ENCODE results near the gene EEIG1. TPM values are rescaled to one million over a fixed set of nuclear protein-coding genes. Genes with fewer than 3 reads are reported as not detected.

EEIG1 gene
- total RNA-seq, 4 donors from 2014 or later = 33.9 to 53.8 (median 50.2) TPM

- Histone ChIP-seq H3K9me3 (no peaks in the 10 kb centered on the region), H3K27me3 (no peaks in the 10 kb centered on the region), H3K27ac (peak overlapping the region; percentile 32 to 99 (median 93)), H3K4me3 (peak overlapping the region in 2 of 4 donors; percentile 76 to 92), H3K36me3 (no peaks in the 10 kb centered on the region), H3K4me1 (peaks cover 0 to 87% (median 76%) of the 10 kb centered on the region in 4 donors)
- no peak for TF ChIP-seq EP300 (IDR thresholded peaks at IDR 0.05)
- TF ChIP-seq POLR2A (IDR thresholded peaks at IDR 0.05) = no peak
- no peak for TF ChIP-seq CTCF (IDR thresholded peaks at IDR 0.05)
- 59 to 78% methylated on average over 5 to 6 of the region's 6 CpGs for WGBS, 2 donors
- DNase-seq (ENCODE audit: low spot score in 2 of 2) = no peak
These were observed 4.3 kb downstream of the EEIG1 start for GRCh38 chr9:127976498-127976897.

DNA sequence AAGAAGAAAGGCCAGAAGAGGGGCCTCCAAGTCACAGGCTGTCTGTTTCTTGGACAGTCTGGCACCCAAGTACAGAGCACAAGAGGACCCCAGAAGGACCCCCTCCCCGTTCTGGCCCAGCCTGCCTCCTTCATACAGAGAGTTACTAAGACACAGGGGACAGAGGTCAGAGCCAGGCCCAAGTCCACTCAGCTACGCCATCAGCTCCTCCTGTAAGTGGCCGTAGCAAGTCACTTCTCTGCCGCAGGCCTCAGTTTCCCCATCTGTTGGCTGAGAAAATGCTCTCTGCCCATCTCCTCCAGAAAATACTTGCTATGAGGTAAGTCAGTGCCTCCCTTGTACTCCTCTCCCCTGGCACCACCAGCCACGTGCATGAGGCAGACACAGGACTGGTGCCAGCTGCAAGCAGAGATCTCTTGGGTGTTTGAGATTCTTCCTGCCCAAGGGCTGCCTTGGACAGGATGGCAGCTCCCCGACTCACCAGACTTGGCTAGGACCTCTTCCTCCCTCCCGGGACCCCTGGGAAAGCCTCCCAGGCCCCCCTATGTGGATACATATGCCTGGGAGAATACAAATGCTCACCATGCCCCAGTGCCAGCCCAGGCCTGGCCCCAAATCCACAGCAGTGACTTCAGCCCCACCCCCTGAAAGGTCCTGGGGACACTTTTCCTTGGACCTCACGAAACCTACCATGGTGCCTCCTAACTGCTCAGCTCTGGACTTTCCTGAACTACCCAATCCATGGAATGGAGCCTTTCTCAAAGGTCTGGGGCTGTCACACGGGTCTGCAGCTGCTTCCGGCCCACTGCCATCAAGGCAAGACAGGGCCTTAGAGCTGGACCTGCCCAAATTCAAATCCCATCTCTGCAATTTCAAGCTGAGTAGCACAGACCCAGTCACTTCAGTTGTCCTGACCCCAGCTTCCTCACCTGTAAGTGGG is 5.1 kb downstream of the EEIG1 start:
- Histone ChIP-seq H3K4me3 (peak overlapping the region in 2 of 4 donors; percentile 30 to 76), H3K9me3 (no peaks in the 10 kb centered on the region), H3K27me3 (no peaks in the 10 kb centered on the region), H3K36me3 (no peaks in the 10 kb centered on the region), H3K27ac (peak overlapping the region; percentile 88 to 99 (median 94)), H3K4me1 (peaks cover 0 to 92% (median 81%) of the 10 kb centered on the region in 4 donors)
- WGBS, 2 donors = 52 to 58% methylated on average over 9 to 10 of the region's 10 CpGs
- TF ChIP-seq CTCF (IDR thresholded peaks at IDR 0.05) = no peak
- TF ChIP-seq POLR2A (IDR thresholded peaks at IDR 0.05) = no peak
- no peak for TF ChIP-seq EP300 (IDR thresholded peaks at IDR 0.05)
- no peak for DNase-seq (ENCODE audit: low spot score in 2 of 2)

GRCh38 chr9:127974769-127975261 is 6.0 kb downstream of the EEIG1 start:
- peak in 1 of 2 donors; percentile 53 for TF ChIP-seq EP300 (IDR thresholded peaks at IDR 0.05)
- peak in 1 of 2 donors; percentile 21 for TF ChIP-seq POLR2A (IDR thresholded peaks at IDR 0.05)
- no peak for TF ChIP-seq CTCF (IDR thresholded peaks at IDR 0.05)
- Histone ChIP-seq H3K36me3 (no peaks in the 10 kb centered on the region), H3K4me3 (peak overlapping the region in 3 of 4 donors; percentile 2 to 76 (median 30)), H3K9me3 (no peaks in the 10 kb centered on the region), H3K27me3 (no peaks in the 10 kb centered on the region), H3K27ac (peak overlapping the region; percentile 88 to 99 (median 94)), H3K4me1 (peaks cover 0 to 100% (median 89%) of the 10 kb centered on the region in 4 donors)
- WGBS, 2 donors = 23 to 31% methylated on average over 6 to 10 of the region's 10 CpGs
- peak in 1 of 2 donors; percentile 43 for DNase-seq (ENCODE audit: low spot score in 2 of 2)

GRCh38 chr9:127974001-127974768 is 6.6 kb downstream of the EEIG1 start:
- peaks cover 0 to 100% (median 94%) of the 10 kb centered on the region in 4 donors for H3K4me1 ChIP-seq
- no peak for DNase-seq (ENCODE audit: low spot score in 2 of 2)
- H3K4me3 ChIP-seq = peak overlapping the region in 2 of 4 donors; percentile 21 to 30
- H3K27ac ChIP-seq = peak overlapping the region; percentile 88 to 99 (median 94)
- 40 to 43% methylated on average over 9 to 12 of the region's 12 CpGs for WGBS, 2 donors
- no peaks in the 10 kb centered on the region for H3K27me3 ChIP-seq
- H3K36me3 ChIP-seq = no peaks in the 10 kb centered on the region
- TF ChIP-seq CTCF (IDR thresholded peaks at IDR 0.05) = no peak
- no peak for TF ChIP-seq EP300 (IDR thresholded peaks at IDR 0.05)
- no peak for TF ChIP-seq POLR2A (IDR thresholded peaks at IDR 0.05)
- no peaks in the 10 kb centered on the region for H3K9me3 ChIP-seq

Measured in tibial nerve (tissue), 4 donors.